Colonic mucosa (tissue), 4 donors: ENCODE results near the gene NR3C2. TPM values are rescaled to one million over a fixed set of nuclear protein-coding genes. Genes with fewer than 3 reads are reported as not detected.

Experiments
- DNase-seq: peaks from one replicate; pipeline ENCODE4 v3.0.0-alpha.2; 2020
- H3K27ac ChIP-seq: fragments of 200-600 bp; one replicate; pipeline ENCODE4 v1.8.0; 2021
- H3K27me3 ChIP-seq: fragments of 200-600 bp; one replicate; pipeline ENCODE4 v1.8.0; 2021
- H3K36me3 ChIP-seq: fragments of 200-600 bp; one replicate; pipeline ENCODE4 v1.8.0; 2021
- H3K4me1 ChIP-seq: fragments of 200-600 bp; one replicate; pipeline ENCODE4 v1.8.0; 2021; ENCODE audit warnings: mild to moderate bottlenecking
- H3K4me3 ChIP-seq: fragments of 200-600 bp; one replicate; pipeline ENCODE4 v1.8.0; 2021
- H3K9ac ChIP-seq, 2 donors: one replicate each; pipeline ENCODE4 v1.7.0; 2013; ENCODE audit warnings: control low read depth in 2 of 2, low read depth in 2 of 2, low read length in 2 of 2
- H3K9me3 ChIP-seq: fragments of 200-600 bp; one replicate; pipeline ENCODE4 v1.8.0; 2021
- intact Hi-C: fragments of 100-400 bp; cut with DNase I; formaldehyde crosslinking; loops from one replicate; pipeline ENCODE4 v1.14.1; 2022
- total RNA-seq, 2 donors: library from RNA; stranded (reverse); fragmentation: NEBNext Ultra II Directional in 1 of 2; extraction: Animal tissue kit (Norgen Biotek cat#: 25700) in 1 of 2; gene quantifications; one replicate each; pipeline ENCODE4 v1.2.1, GENCODE V29; 2021
- TF ChIP-seq, protein P1 (sequence below): fragments of 200-600 bp; IDR thresholded peaks from one replicate; pipeline ENCODE4 v1.8.0; 2022; ENCODE audit warnings: antibody characterized with exemption, mild to moderate bottlenecking
- donor health status: healthy.
- donor health status: DM: no; HTN: no; CAD: no.
- donor health status: DM: no; HTN: no; CAD: no.

Gene NR3C2
- total RNA-seq, 2 donors from 2014 or later: 74.8 to 96.0 TPM

DNA sequence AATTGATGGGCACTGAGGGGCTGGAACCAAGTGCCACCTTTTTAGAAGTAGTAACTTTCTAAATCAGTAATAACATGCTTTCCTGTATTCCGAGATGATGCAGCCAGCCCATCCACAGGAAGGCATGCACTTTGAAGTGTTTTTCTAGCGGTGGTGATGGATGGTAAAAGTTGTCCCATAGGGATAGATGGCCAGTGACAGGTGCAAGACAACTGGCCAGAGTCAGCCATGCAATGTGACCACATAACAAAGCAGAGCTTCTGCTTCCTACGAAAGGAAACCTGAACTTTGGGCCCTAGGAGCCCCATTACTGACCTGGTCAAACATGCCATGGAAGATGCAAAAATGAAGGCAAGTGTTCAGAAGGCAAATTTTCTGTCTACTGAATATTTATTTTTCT lies 72.3 kb downstream of the NR3C2 start:
- DNase-seq: no peak

DNA sequence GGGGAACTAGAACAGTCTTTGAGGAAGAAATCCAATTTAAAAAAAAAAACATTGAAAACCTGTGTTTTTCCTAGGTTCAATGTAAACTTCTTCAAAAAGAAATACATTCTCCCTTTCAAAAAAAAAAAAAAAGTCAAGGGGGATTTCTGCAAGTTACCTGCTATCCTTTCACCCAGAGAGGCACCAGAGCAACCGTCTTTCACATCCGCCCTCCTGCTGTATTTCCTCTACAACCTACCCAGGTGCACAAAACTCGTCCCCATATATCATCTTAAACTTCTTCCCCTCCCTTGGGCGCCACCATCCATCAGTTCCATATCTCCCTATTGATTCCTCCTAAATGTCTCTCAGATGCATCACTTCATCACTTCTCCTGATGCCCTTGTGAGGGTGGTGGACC lies 74.5 kb downstream of the NR3C2 start:
- no peaks in the 10 kb centered on the region for H3K36me3 ChIP-seq
- no peak overlapping the region for H3K9ac ChIP-seq
- H3K4me3 ChIP-seq: no peak overlapping the region
- H3K27ac ChIP-seq: no peak overlapping the region
- H3K4me1 ChIP-seq: no peaks in the 10 kb centered on the region
- no peaks in the 10 kb centered on the region for H3K27me3 ChIP-seq
- TF ChIP-seq, protein P1, sequence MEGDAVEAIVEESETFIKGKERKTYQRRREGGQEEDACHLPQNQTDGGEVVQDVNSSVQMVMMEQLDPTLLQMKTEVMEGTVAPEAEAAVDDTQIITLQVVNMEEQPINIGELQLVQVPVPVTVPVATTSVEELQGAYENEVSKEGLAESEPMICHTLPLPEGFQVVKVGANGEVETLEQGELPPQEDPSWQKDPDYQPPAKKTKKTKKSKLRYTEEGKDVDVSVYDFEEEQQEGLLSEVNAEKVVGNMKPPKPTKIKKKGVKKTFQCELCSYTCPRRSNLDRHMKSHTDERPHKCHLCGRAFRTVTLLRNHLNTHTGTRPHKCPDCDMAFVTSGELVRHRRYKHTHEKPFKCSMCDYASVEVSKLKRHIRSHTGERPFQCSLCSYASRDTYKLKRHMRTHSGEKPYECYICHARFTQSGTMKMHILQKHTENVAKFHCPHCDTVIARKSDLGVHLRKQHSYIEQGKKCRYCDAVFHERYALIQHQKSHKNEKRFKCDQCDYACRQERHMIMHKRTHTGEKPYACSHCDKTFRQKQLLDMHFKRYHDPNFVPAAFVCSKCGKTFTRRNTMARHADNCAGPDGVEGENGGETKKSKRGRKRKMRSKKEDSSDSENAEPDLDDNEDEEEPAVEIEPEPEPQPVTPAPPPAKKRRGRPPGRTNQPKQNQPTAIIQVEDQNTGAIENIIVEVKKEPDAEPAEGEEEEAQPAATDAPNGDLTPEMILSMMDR: no peak
- intact Hi-C loops: no loop called here
- H3K9me3 ChIP-seq: no peaks in the 10 kb centered on the region
- DNase-seq: no peak

More for the DNA sequence above, 72.3 kb downstream of the NR3C2 start:
- intact Hi-C loops: no loop called here
- Histone ChIP-seq H3K36me3 (no peaks in the 10 kb centered on the region), H3K4me3 (no peak overlapping the region), H3K27ac (no peak overlapping the region), H3K4me1 (no peaks in the 10 kb centered on the region), H3K27me3 (no peaks in the 10 kb centered on the region), H3K9ac (no peak overlapping the region), H3K9me3 (no peaks in the 10 kb centered on the region)
- TF ChIP-seq, protein P1: no peak

DNA sequence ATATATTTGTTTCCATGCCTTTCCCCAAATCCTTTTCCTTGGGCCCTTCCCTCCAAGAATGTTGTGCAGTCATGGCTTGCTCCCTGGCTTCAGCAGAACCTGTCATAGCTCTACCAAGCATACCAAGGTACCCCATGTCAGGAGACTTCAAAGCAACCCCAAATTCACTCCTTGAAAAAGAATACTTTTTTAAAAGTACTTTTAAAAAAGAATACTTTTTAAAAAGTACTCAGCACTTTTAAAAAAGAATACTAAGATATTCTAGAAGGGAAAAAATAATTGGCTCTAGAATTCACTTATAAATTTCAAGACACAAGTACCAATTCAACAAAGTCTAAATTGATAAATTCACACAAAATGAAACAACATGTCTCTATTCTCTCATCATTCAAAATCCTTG lies 76.0 kb downstream of the NR3C2 start:
- TF ChIP-seq, protein P1: no peak
- no peaks in the 10 kb centered on the region for H3K36me3 ChIP-seq
- no peaks in the 10 kb centered on the region for H3K27me3 ChIP-seq
- no peaks in the 10 kb centered on the region for H3K4me1 ChIP-seq
- no peak overlapping the region for H3K9ac ChIP-seq
- no peak overlapping the region for H3K27ac ChIP-seq
- H3K9me3 ChIP-seq: no peaks in the 10 kb centered on the region
- no peak overlapping the region for H3K4me3 ChIP-seq
- intact Hi-C loops: no loop called here
- DNase-seq: no peak

- H3K9me3 ChIP-seq: no peaks in the 10 kb centered on the region
Observed at GRCh38 chr4:148364525-148364924, 77.7 kb downstream of the NR3C2 start.

GRCh38 chr4:148359769-148360168 lies 82.4 kb downstream of the NR3C2 start:
- H3K4me3 ChIP-seq: no peak overlapping the region
- no peaks in the 10 kb centered on the region for H3K27me3 ChIP-seq
- no peak overlapping the region for H3K9ac ChIP-seq
- no peak overlapping the region for H3K27ac ChIP-seq
- intact Hi-C loops: no loop called here
- TF ChIP-seq, protein P1: no peak
- H3K36me3 ChIP-seq: no peaks in the 10 kb centered on the region
- H3K9me3 ChIP-seq: no peaks in the 10 kb centered on the region
- no peaks in the 10 kb centered on the region for H3K4me1 ChIP-seq
- no peak for DNase-seq

More at GRCh38 chr4:148364525-148364924, 77.7 kb downstream of the NR3C2 start:
- Histone ChIP-seq H3K36me3 (no peaks in the 10 kb centered on the region), H3K9ac (no peak overlapping the region), H3K4me1 (no peaks in the 10 kb centered on the region), H3K27ac (no peak overlapping the region), H3K27me3 (no peaks in the 10 kb centered on the region), H3K4me3 (no peak overlapping the region)
- intact Hi-C loops: no loop called here
- TF ChIP-seq, protein P1: no peak
- no peak for DNase-seq
